Gastroesophageal sphincter (tissue), 4 donors: Measurements from ENCODE around the gene SARM1. TPM values are rescaled to one million over a fixed set of nuclear protein-coding genes. Genes with fewer than 3 reads are reported as not detected.

ENCODE experiments used
- ATAC-seq: fragments of 150-250 bp; one replicate; pipeline ENCODE4 v1.9.1; 2016; ENCODE audit warnings: mild to moderate bottlenecking, moderate library complexity
- H3K27ac ChIP-seq, 4 donors: fragments of 200-600 bp; sonication (generic) in 3 of 4; 1 replicate in 3 of 4; 2 replicates in 1 of 4; pipeline ENCODE4 v1.5.1; 2016 to 2019
- H3K27me3 ChIP-seq: fragments of 200-600 bp; sonication (generic); one replicate; pipeline ENCODE4 v1.5.1; 2019
- H3K36me3 ChIP-seq, 2 donors: fragments of 200-600 bp; sonication (generic); one replicate each; pipeline ENCODE4 v1.5.1; 2019; ENCODE audit warnings: control low read depth in 1 of 2
- H3K4me1 ChIP-seq, 3 donors: fragments of 200-600 bp; sonication (generic); 1 replicate in 2 of 3; 2 replicates in 1 of 3; pipeline ENCODE4 v1.5.1; 2016 to 2019; ENCODE audit warnings: control low read depth in 2 of 3
- H3K4me3 ChIP-seq, 2 donors: fragments of 200-600 bp; sonication (generic); one replicate each; pipeline ENCODE4 v1.5.1; 2019; ENCODE audit warnings: mild to moderate bottlenecking in 1 of 2, moderate library complexity in 1 of 2
- H3K9me3 ChIP-seq, 3 donors: fragments of 200-600 bp; sonication (generic); one replicate each; pipeline ENCODE4 v1.5.1; 2017 to 2019; ENCODE audit warnings: control low read depth in 2 of 3
- EP300 ChIP-seq: sonication (generic); formaldehyde crosslinking; IDR thresholded peaks from one replicate; pipeline ENCODE4 v1.6.1; 2017; ENCODE audit warnings: antibody characterized with exemption, mild to moderate bottlenecking
- POLR2A ChIP-seq, 2 donors: fragments of 450-650 bp; IDR thresholded peaks; one replicate each; pipeline ENCODE4 v1.6.1; 2017; ENCODE audit warnings: antibody characterized with exemption in 2 of 2, mild to moderate bottlenecking in 2 of 2, moderate library complexity in 1 of 2
- POLR2AphosphoS5 ChIP-seq: sonication (generic); formaldehyde crosslinking; IDR thresholded peaks from one replicate; pipeline ENCODE4 v1.6.1; 2017; ENCODE audit warnings: antibody characterized with exemption
- WGBS, 2 donors: methylation state at CpG; one replicate each; pipeline ENCODE4 v1.1.5; 2018; ENCODE audit warnings: low coverage in 1 of 2; 5-methylcytosine and 5-hydroxymethylcytosine counted together
- total RNA-seq, 4 donors: library from RNA; depleted of rRNA; stranded (reverse); fragments of >200 nt; gene quantifications; one replicate each; pipeline ENCODE4 v1.1.0, GENCODE V29; 2016
- TF ChIP-seq, protein P1 (sequence below), 4 experiments: fragments of 200-600 bp in 2 of 4; fragments of 450-650 bp in 2 of 4; sonication (generic) in 1 of 4; IDR thresholded peaks; one replicate each; pipeline ENCODE4 v1.5.1; 2017 to 2019; ENCODE audit warnings: antibody characterized with exemption in 4 of 4, mild to moderate bottlenecking in 2 of 4, moderate library complexity in 2 of 4

The SARM1 gene
- total RNA-seq, 4 donors from 2014 or later, result 9.0 to 26.2 (median 20.6) TPM

DNA sequence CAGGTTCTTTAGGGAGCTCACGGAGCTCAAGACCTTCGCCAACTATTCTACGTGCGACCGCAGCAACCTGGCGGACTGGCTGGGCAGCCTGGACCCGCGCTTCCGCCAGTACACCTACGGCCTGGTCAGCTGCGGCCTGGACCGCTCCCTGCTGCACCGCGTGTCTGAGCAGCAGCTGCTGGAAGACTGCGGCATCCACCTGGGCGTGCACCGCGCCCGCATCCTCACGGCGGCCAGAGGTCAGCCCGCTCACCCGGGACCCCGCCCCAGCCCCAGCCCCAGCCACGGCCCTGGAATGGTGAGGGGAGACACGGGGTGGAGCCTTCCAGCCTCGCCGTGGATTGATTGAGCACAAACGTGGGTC lies 13.5 kb downstream of the SARM1 start:
- Histone ChIP-seq H3K27ac (no peak overlapping the region), H3K4me3 (peak overlapping the region; percentile 4 to 39), H3K27me3 (no peaks in the 10 kb centered on the region), H3K9me3 (no peaks in the 10 kb centered on the region), H3K4me1 (no peaks in the 10 kb centered on the region), H3K36me3 (peaks cover 0 to 87% of the 10 kb centered on the region in 2 donors)
- WGBS, 2 donors, result no CpG with 5 or more reads among the region's 29 CpGs
- TF ChIP-seq POLR2A (IDR thresholded peaks at IDR 0.05) (no peak), EP300 (no peak), POLR2AphosphoS5 (no peak)
- TF ChIP-seq, protein P1, sequence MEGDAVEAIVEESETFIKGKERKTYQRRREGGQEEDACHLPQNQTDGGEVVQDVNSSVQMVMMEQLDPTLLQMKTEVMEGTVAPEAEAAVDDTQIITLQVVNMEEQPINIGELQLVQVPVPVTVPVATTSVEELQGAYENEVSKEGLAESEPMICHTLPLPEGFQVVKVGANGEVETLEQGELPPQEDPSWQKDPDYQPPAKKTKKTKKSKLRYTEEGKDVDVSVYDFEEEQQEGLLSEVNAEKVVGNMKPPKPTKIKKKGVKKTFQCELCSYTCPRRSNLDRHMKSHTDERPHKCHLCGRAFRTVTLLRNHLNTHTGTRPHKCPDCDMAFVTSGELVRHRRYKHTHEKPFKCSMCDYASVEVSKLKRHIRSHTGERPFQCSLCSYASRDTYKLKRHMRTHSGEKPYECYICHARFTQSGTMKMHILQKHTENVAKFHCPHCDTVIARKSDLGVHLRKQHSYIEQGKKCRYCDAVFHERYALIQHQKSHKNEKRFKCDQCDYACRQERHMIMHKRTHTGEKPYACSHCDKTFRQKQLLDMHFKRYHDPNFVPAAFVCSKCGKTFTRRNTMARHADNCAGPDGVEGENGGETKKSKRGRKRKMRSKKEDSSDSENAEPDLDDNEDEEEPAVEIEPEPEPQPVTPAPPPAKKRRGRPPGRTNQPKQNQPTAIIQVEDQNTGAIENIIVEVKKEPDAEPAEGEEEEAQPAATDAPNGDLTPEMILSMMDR (IDR thresholded peaks at IDR 0.05), result no peak
- ATAC-seq, result no peak

DNA sequence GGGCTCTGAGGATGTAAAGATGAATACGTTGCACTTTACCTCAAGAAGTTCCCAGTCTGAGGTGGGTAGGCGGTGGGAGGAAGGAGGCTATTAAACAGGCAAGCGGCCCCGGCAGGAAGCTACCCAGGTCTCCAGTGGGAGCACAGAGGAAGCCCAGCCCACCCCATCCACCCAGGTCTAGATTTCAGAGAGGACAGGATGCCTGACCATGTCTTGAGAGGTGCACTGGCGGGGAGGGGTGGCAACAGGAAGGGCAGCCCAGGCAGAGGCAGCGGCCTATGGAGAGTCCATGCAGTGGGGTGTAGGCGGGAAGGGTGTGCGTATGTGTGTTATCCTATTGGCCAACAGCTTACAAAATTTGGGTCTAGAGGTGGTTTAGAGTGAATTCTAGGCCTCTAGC lies 13.9 kb downstream of the SARM1 start:
- peaks cover 0 to 90% of the 10 kb centered on the region in 2 donors for H3K36me3 ChIP-seq
- H3K9me3 ChIP-seq, result no peaks in the 10 kb centered on the region
- 89% methylated on average over 4 of the region's 8 CpGs; no CpG with 5 or more reads in 1 of the 2 donors for WGBS, 2 donors
- H3K27ac ChIP-seq, result no peak overlapping the region
- H3K4me3 ChIP-seq, result peak overlapping the region in 1 of 2 donors; percentile 39
- no peak for TF ChIP-seq EP300
- TF ChIP-seq, protein P1 (IDR thresholded peaks at IDR 0.05), result no peak
- no peak for TF ChIP-seq POLR2A (IDR thresholded peaks at IDR 0.05)
- no peak for TF ChIP-seq POLR2AphosphoS5
- no peaks in the 10 kb centered on the region for H3K27me3 ChIP-seq
- no peak for ATAC-seq
- H3K4me1 ChIP-seq, result no peaks in the 10 kb centered on the region

- H3K9me3 ChIP-seq, result no peaks in the 10 kb centered on the region
- no peaks in the 10 kb centered on the region for H3K27me3 ChIP-seq
- ATAC-seq, result no peak
- no peaks in the 10 kb centered on the region for H3K4me1 ChIP-seq
- no peak overlapping the region for H3K27ac ChIP-seq
- peaks cover 0 to 93% of the 10 kb centered on the region in 2 donors for H3K36me3 ChIP-seq
- TF ChIP-seq POLR2A (IDR thresholded peaks at IDR 0.05) (no peak), EP300 (no peak), POLR2AphosphoS5 (no peak)
- H3K4me3 ChIP-seq, result no peak overlapping the region
Measured at GRCh38 chr17:28386391-28386790, 14.9 kb downstream of the SARM1 start.

DNA sequence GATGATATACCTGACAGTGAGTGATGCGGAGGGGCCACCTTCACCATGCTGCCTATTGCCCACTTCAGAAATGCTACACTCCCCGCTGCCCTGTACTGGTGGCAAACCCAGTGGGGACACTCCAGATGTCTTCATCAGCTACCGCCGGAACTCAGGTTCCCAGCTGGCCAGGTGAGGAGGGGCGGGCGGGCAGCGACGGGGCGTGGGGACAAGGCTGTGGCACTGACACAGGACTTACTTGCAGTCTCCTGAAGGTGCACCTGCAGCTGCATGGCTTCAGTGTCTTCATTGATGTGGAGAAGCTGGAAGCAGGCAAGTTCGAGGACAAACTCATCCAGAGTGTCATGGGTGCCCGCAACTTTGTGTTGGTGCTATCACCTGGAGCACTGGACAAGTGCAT lies 16.6 kb downstream of the SARM1 start:
- TF ChIP-seq, protein P1 (IDR thresholded peaks at IDR 0.05), result no peak
- TF ChIP-seq EP300 (no peak), POLR2AphosphoS5 (no peak), POLR2A (IDR thresholded peaks at IDR 0.05) (no peak)
- no peaks in the 10 kb centered on the region for H3K27me3 ChIP-seq
- no peak overlapping the region for H3K4me3 ChIP-seq
- WGBS, 2 donors, result 100% methylated on average over 1 of the region's 11 CpGs; no CpG with 5 or more reads in 1 of the 2 donors
- ATAC-seq, result no peak
- peaks cover 0 to 94% of the 10 kb centered on the region in 2 donors for H3K36me3 ChIP-seq
- H3K9me3 ChIP-seq, result no peaks in the 10 kb centered on the region
- no peaks in the 10 kb centered on the region for H3K4me1 ChIP-seq
- H3K27ac ChIP-seq, result no peak overlapping the region

DNA sequence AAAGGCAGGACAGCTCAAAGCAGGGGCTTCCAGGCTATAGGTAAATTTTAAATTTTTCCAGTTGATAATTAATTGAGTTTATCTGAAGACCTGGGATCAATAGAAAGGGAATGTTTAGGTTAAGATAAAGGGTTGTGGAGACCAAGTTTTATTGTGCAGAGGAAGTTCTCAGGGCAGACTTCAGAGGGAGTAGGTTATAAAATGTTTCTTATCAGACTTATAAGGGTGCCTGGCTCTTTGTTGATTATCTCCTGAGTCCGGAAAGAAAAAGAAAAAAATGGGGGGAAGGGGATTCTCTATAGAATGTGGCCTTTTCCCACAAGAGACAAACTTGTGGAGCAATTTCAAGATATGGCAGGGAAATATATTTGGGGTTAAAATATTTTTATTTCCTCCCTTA lies 18.6 kb downstream of the SARM1 start:
- ATAC-seq, result no peak
- Histone ChIP-seq H3K9me3 (no peaks in the 10 kb centered on the region), H3K27me3 (no peaks in the 10 kb centered on the region), H3K4me1 (no peaks in the 10 kb centered on the region), H3K4me3 (no peak overlapping the region), H3K36me3 (peaks cover 0 to 95% of the 10 kb centered on the region in 2 donors), H3K27ac (no peak overlapping the region)
- 79% methylated on average over 1 of the region's 1 CpG; no CpG with 5 or more reads in 1 of the 2 donors for WGBS, 2 donors
- TF ChIP-seq POLR2A (IDR thresholded peaks at IDR 0.05) (no peak), EP300 (no peak), POLR2AphosphoS5 (no peak)
- TF ChIP-seq, protein P1 (IDR thresholded peaks at IDR 0.05), result no peak
